H4 (cell line): Measurements from ENCODE around the gene ST3GAL3. TPM values are rescaled to one million over a fixed set of nuclear protein-coding genes. Genes with fewer than 3 reads are reported as not detected.

Experiments used
- DNase-seq: peaks from one replicate; pipeline ENCODE4 v3.0.0-alpha.2; 2015; ENCODE audit warnings: low spot score
- total RNA-seq: library from RNA; depleted of rRNA; stranded (reverse); fragments of >200 nt; shearing (Covaris generic); gene quantifications from 2 replicates; pipeline ENCODE4 v1.2.3, GENCODE V29; 2014

The ST3GAL3 gene
- total RNA-seq, 1 experiment from 2014 or later, result 12.1 TPM

GRCh38 chr1:43938892-43939587, 231.7 kb downstream of the ST3GAL3 start:
- DNase-seq, result no peak

DNA sequence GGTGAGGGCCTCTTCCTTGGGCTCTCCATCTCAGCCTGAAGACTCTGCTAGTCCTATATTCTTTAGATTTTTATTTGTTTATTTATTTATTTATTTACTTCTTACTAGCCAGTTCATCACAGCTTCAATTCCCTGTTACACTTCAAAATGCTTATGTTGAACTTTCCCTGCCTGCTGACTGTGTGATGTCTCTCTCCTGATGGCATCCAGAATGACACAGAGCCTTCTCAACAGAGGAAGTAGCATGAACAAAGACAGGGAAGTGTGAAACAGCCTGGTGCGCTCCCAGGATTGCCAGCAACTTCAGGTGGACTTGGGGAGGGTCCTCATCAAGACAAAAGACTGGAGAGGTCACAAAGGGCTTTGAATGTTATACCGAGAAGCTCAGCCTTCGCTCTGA, 235.1 kb downstream of the ST3GAL3 start:
- DNase-seq, result no peak

DNA sequence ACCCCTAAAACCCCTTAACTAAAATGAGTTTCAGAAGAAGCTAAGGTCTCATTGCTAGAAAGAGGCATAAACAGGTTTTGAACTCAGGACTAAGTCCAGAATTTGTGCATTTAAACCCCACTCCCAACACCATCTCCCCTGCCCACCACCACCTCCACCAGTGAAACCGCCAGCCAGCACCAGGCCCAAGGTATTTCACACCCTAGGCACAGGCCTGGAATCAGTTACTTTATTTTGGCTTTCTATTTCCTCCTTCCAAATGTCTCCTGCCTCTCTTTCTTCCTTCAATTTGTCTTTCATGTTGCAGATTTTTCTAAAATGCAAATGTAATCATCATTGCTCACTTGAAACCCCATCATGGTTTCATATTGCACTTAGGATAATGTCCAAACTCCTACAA, 237.5 kb downstream of the ST3GAL3 start:
- DNase-seq, result no peak

GRCh38 chr1:43945674-43946235, 238.4 kb downstream of the ST3GAL3 start:
- no peak for DNase-seq

DNA sequence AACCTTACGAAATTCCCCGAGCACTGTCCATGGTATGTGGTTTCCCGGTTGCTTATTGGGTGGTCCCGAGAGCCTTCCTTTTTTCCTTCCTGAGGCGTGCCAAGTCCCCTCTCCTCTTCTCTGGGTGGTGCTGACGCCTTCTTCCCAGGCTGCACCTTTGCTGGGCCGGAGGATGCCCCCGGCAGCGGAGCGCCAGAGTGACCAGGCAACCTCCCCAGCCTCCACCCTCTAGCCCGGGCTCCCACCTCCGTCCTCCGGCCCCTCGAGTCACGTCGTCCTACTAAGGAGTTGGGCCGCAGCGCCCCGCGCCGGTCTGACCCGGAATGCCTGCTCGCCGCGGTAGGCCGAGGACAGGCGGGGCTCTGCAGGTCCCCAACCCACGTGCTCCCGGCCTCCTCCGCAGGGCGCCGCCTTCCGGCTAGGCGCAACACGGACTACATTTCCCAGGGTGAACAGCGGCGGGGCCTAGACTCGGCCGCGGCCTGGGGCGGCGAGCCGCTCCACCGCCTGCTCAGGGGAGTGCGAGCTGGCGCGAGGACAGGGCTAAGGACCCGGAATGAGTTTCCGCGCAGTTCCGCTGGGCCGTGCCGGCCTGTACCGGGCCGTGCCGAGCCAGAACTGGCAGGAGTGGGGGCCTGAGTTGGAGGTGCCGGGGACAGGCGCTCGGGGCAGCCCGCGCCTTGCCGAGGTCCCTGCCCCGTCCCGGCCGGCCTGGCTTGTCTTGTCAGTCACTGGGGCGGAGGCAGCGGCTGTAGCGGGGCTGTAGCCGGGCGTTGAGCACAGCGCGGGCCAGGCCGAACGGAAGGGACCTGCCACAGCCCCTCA, 239.1 kb downstream of the ST3GAL3 start, which contains the start of gene IPO13:
TSS of gene IPO13 (plus strand) at position 715 of the 825 bp plus-strand sequence. CDS start 651 bp downstream, outside the sequence.
- peak; percentile 96 for DNase-seq

DNA sequence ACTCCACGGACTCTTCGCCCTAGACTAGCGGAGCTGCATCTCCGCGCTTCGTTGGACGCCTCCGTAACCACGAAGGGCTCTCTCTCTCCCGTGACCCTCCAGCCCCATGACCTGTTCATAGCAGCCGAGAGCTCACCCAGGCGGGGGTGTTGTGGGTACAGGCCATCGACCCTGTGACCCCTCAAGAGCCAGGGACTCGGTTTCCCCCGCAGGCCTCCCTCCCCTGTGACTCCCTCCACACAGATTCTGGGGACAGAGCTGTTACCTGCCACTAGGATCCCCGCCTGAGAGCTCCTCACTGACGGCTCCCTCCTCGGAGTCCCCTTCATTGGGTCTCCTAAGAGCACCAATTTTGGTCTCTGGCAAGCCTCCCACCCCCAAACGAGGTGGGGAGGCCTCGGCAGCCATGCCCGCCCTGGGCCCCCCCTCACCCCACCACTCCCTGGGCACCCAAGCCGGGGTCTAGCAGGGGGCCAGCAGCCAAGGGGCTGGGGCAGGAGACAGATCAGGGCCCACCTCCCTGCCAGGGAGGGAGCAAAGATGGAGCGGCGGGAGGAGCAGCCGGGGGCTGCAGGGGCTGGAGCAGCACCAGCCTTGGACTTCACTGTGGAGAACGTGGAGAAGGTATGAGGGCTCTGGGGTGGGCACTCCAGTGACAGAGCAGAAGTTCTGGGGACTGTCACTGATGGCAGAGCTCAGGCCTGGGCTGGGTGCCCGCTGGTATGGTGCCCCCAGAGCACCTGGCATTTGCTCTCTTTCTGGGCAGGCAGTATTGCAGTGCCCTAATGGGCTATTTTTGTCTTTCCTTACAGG, 239.9 kb downstream of the ST3GAL3 start:
- no peak for DNase-seq

DNA sequence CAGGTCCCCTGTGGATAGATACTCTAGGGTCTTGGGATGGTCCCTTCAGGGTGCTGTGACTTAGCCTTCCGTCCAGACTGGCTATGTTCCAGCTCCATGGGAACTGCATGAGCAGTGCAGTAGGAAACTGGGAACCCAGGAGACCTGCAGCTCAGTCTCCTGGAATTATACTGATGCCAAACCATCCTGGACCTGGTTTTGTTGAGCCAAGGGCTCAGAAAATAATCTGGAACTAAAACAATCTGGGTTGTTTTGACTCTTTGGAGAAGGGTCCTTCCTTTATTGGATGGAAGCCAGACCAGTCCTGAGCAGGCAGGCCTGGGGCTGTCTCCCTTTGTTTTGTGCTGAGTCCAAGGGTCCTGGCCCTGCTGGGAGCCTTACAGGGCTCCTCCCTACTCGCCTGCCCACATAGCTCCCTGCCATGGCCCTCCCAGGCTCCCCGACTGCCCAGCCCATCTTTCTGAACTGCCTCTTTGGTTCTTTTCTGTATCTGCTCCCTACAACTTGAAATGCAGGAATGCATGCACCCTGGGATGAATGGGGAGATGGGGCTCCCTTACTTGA, 240.6 kb downstream of the ST3GAL3 start:
- no peak for DNase-seq

DNA sequence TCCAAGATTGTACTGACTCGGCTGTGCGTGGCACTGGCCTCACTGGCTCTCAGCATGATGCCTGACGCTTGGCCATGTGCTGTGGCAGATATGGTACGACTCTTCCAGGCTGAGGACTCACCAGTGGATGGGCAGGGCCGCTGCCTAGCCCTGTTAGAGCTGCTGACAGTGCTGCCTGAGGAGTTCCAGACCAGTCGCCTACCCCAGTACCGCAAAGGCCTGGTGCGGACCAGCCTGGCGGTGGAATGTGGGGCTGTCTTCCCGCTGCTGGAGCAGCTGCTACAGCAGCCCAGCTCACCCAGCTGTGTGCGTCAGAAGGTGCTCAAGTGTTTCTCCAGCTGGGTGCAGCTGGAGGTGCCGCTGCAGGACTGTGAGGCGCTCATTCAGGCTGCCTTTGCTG, 242.3 kb downstream of the ST3GAL3 start:
- no peak for DNase-seq

DNA sequence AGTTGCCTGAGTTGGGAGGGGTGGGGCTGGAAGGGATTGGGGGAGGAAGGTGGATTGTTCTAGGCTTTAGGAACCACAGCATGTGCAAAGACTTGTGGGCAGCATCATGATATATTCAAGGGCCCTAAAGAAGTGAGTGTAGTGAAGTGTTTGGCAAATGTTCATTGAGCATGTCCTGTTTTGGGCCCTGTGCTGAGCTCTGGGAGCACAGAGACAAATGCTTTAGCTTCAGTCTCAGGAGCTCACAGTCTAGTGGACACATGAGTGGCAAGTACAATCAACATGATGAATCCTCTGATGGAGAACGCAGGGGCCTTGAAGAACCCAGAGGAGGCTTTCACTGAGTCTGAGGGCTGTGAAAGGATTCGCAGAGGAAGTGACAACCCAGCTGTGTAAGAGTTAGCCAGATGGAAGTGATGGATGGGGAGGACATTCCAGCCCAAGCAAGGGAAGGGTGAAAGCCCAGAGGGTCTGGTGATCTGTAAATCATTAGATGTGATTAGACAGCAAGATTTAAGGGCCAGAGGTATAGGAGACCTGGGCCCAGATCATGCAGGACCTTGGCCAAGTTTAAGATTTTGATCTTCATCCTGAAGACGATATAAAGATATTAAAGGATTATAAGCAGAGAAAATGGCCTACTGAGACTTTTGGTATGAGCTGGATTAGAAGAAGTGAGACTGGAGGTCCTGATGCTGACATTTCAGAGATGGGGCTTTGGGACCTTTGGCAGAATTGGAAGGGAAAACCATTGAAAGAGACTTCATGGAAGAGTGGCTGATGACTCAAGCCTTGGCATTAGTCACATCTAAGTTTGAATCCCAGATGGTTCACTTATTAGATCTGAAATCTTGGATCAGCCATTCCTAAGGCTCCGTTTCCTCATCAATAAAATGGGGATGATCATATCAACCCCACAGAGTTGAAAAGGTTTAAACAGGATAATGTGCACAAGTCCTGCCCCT, 244.0 kb downstream of the ST3GAL3 start:
- no peak for DNase-seq

GRCh38 chr1:43952731-43953346, 245.5 kb downstream of the ST3GAL3 start:
- DNase-seq, result no peak

DNA sequence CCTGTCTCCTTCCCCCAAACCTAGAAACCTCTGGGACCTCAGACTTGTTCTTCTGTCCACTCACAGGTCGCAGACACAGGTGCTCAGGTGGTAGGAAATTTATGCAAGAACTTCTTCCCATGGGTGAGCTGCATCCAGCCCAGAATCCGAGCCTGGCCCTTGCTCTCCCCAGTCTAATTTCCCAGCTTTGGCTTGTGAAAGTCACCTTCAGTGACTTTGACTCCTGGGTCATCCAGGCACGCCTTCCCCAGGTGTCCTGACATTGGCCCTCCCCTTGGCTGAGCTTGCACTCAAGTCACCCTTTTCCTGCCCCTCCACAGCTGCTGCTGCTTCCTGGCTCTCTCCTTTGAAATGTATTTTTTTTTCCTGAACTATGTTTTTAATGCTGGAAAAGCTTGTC, 246.0 kb downstream of the ST3GAL3 start:
- no peak for DNase-seq

- DNase-seq, result no peak
Measured at GRCh38 chr1:43954036-43954435, 246.7 kb downstream of the ST3GAL3 start.

- no peak for DNase-seq
Measured at GRCh38 chr1:43956234-43956633, 248.9 kb downstream of the ST3GAL3 start.

DNA sequence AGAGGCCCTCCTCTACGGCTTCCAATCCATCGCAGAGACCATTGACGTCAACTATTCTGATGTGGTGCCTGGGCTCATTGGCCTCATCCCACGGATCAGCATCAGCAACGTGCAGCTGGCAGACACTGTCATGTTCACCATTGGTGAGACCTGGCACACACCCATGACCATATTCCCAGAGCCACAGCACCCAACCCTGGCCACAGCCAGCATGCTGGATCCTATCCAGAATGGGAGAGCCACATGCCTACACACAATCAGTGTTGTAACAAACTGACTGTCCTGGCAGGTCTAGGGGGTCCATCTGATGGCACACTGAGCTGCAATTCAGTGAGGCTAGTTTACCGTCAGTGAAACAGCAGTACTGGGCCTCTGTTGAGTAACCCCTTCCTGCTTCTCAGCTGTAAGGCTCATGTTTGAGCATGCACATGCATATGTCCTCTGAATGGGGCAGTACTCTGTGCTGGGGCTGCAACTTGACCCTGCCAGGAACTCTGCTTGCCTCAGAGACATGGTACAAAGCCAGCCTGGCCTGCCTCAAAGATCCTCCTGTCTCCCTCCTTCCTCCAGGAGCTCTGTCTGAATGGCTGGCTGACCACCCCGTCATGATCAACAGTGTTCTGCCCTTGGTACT, 250.2 kb downstream of the ST3GAL3 start:
- no peak for DNase-seq

DNA sequence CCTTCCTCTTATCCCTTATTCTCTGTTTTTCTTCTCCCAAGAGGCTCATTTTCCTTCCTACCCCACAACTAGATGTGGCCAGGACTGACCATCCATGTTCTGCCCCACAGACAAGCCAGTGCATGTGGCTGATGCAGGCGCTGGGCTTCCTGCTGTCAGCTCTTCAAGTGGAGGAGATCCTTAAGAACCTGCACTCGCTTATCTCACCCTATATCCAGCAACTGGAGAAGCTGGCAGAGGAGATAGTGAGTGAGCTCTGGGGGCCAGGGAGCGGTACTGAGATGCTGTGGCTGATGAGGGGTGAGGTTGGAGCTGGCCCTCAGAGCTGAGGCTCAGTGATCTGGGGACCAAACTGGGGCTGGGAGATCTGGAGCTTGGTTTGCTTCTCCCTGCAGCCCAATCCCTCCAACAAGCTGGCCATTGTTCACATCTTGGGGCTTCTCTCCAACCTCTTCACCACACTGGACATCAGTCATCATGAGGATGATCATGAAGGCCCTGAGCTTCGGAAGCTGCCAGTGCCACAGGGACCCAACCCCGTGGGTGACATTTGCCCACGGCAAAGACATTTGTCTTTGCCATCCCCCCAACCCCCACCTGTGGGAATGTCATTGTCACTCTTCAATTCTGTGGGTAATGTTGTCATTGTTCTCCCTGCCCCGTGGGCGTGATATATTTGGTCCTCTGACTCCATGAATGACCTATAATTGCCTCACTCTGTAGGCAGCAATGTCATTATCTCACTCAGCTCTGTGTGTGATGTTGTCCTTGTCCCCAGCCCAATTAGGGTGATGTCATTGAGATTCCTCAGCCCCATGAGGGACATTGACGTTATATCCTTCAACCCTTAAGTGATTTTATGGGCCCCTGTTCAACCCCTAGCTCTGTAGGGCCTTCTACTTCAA, 251.3 kb downstream of the ST3GAL3 start:
- no peak for DNase-seq

DNA sequence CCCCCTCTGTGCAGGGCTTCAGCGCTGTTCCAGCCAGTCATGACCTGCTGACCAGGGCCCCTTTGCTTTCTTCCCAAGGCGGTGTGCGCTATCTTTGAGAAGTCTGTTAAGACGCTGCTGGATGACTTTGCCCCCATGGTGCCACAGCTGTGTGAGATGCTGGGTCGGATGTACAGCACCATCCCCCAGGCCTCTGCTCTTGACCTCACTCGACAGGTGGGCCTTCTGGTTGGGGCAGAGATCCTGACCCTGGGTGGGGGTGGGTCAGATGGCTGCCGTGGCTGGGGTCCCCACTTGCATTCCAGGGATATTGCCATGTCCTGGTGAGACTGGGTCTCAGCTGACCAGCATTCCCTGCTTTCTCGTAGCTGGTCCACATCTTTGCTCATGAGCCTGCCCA, 253.5 kb downstream of the ST3GAL3 start:
- DNase-seq, result no peak

DNA sequence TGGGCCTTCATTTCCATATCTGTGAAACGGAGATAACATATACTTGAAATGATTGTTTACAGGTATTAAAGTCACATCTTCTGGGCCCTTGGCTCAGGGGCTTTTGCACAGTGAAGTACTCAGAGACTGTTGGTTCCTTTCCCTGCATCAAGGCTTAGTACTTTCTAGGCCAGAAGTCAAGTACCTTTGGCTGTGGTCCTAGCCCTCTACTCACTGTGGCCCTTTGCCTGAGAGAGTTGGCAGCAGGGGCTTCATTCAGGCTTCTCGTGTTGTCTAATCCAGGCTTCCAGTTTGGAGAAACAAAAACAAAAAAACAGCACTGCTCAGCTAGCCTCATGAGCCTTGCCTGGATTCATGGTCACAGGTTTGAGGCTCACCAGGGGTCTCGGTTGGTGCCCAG, 254.4 kb downstream of the ST3GAL3 start:
- no peak for DNase-seq

DNA sequence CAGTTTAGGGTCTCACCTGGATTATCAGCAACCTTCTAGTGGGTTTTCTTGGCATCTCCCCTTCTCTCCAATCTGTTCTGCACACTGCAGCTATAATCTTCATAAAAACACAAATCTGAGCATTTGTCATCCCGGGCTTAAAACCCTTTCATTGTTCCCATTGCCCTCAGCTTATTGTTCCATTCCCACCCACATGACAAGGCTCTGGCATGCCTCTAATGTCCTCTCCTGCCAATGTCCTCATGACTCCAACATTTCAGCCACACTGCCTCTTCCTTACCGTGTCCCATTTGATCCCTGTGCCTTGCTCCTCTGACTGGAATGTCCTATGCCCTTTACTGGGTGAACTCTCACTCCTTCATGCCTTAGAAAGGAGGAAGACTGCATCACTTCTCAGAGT, 255.0 kb downstream of the ST3GAL3 start:
- DNase-seq, result no peak
